RWPE1 (cell line): ENCODE data around the gene MAT2A.

Source experiments
- CTCF ChIA-PET: fragments of 350-600 bp; sonication (Branson Sonifier 250); formaldehyde crosslinking; extraction: SDS; loops from one replicate; lab custom pipeline; 2021; lab: Yijun Ruan, JAX
- POLR2A ChIA-PET: fragments of 400-600 bp; formaldehyde crosslinking; extraction: SDS; loops from one replicate; lab custom pipeline; 2020; ENCODE audit warnings: antibody characterized with exemption; ENCODE audit not compliant: low non-redundant PET; lab: Yijun Ruan, JAX
- DNase-seq: peaks from one replicate; pipeline ENCODE4 v3.0.0; 2012; ENCODE audit warnings: low spot score
- H3K27ac ChIP-seq: fragments of 450-650 bp; 2 replicates; pipeline ENCODE4 v1.5.1; 2017
- CTCF ChIP-seq: fragments of 450-650 bp; conservative IDR thresholded peaks from 2 replicates; pipeline ENCODE4 v1.5.1; 2017; ENCODE audit warnings: low read depth, mild to moderate bottlenecking

MAT2A gene

GRCh38 chr2:85548608-85548900 lies 9.6 kb downstream of the MAT2A start:
- TF ChIP-seq CTCF: no peak
- ChIA-PET CTCF (interaction anchor here (0.6 kb wide), 2 partner anchors 80 to 138 kb away, joined by 3 to 4 read pairs; no protein-coding TSS in a partner anchor), POLR2A (no interaction called here)
- H3K27ac ChIP-seq: no peak overlapping the region
- DNase-seq: no peak

- no peak for DNase-seq
- ChIA-PET POLR2A (interaction anchor here (0.6 kb wide), 1 partner anchor 78 kb away, joined by 4 read pairs; no protein-coding TSS in a partner anchor), CTCF (interaction anchor here (0.6 kb wide), 1 partner anchor 138 kb away, joined by 4 read pairs; no protein-coding TSS in a partner anchor)
- no peak for TF ChIP-seq CTCF
- peak overlapping the region; percentile 55 for H3K27ac ChIP-seq
Observed at GRCh38 chr2:85549095-85549494, 10.1 kb downstream of the MAT2A start.

GRCh38 chr2:85549826-85550225 lies 10.9 kb downstream of the MAT2A start:
- no peak for DNase-seq
- TF ChIP-seq CTCF: no peak
- CTCF ChIA-PET: interaction anchor here (3.3 kb wide), 1 partner anchor 130 kb away, joined by 40 read pairs; no protein-coding TSS in a partner anchor
- POLR2A ChIA-PET: interaction anchor here (0.6 kb wide), 1 partner anchor 79 kb away, joined by 4 read pairs; no protein-coding TSS in a partner anchor
- H3K27ac ChIP-seq: peak overlapping the region; percentile 55; the same call in 1 of the 2 replicates

GRCh38 chr2:85550486-85550885 lies 11.5 kb downstream of the MAT2A start:
- ChIA-PET CTCF (interaction anchor here (0.6 to 3.3 kb wide), 5 partner anchors 56 to 284 kb away, joined by 3 to 40 read pairs (median 4); no protein-coding TSS in a partner anchor), POLR2A (interaction anchor here (0.6 to 1.2 kb wide), 2 partner anchors 12 to 26 kb away, joined by 5 to 8 read pairs; partner anchors contain the start of gene MAT2A)
- TF ChIP-seq CTCF: no peak
- no peak for DNase-seq
- H3K27ac ChIP-seq: peak overlapping the region; percentile 27; the same call in 1 of the 2 replicates

GRCh38 chr2:85551698-85552678 lies 13.0 kb downstream of the MAT2A start:
- CTCF ChIA-PET: interaction anchor here (0.5 to 3.3 kb wide), 24 partner anchors 8 to 232 kb away, joined by 3 to 40 read pairs (median 4); partner anchors contain the start of genes ELMOD3, GGCX, MAT2A and RETSAT

More at GRCh38 chr2:85551698-85552678, 13.0 kb downstream of the MAT2A start:
- POLR2A ChIA-PET: interaction anchor here (1.0 kb wide), 1 partner anchor 9 kb away, joined by 4 read pairs; the partner anchor contains the start of gene GGCX
- DNase-seq: peak; percentile 72
- H3K27ac ChIP-seq: peak overlapping the region; percentile 40
- TF ChIP-seq CTCF: peak; percentile 88
